GM21360 (cell line): Measurements from ENCODE around the gene NRCAM.
A peak's percentile ranks its signal among the peaks of the same experiment; 100 is the strongest.

Experiments used
- ATAC-seq: cut with Tn5 transposase; IDR thresholded peaks from one replicate; pipeline ENCODE4 v1.9.1; 2021; ENCODE audit warnings: mild to moderate bottlenecking, moderate library complexity; ENCODE audit not compliant: unreplicated experiment

The NRCAM gene

GRCh38 chr7:108252177-108252576 lies 204.1 kb downstream of the NRCAM start:
- ATAC-seq, result no peak

DNA sequence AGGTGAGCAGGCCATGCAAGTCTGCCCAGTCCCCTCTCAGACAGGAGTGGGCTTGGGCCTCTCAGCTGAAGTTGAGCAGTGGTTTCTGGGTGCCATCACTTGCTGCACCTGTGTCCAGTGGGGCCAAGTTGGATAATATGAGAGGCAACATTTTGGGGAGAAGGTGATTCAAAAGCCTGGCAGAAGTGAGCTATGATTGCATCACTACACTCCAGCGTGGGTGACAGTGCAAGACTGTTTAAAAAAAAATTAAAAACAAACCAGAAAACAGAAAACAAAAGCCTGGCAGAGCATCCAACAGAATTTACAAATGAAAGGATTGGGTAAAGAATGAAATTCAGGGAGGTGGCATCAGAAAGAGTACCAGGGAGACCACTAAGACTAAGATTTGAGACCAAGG lies 204.5 kb downstream of the NRCAM start:
- no peak for ATAC-seq

GRCh38 chr7:108249453-108249852 lies 206.8 kb downstream of the NRCAM start:
- ATAC-seq, result no peak

GRCh38 chr7:108248821-108249220 lies 207.4 kb downstream of the NRCAM start:
- no peak for ATAC-seq

DNA sequence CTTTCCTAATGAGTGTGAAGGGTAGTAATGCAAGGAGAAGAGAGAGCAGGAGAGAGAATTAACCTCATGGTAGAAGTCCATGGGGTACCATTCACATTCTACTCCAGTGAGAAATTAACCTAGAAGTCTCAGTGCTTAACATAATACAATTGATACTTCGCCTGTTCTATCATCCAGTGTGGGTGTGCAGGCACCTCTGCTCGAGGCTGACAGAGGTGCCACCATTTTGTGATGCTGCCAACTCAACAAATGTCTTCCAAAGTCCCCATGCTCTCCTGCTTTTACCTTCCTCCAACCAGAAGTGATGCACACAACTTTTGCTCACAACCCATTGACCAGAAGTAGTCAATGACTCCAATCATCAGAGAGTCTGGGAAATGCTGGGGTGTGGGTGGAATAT lies 207.8 kb downstream of the NRCAM start:
- ATAC-seq, result no peak

GRCh38 chr7:108247614-108248013 lies 208.6 kb downstream of the NRCAM start:
- no peak for ATAC-seq

DNA sequence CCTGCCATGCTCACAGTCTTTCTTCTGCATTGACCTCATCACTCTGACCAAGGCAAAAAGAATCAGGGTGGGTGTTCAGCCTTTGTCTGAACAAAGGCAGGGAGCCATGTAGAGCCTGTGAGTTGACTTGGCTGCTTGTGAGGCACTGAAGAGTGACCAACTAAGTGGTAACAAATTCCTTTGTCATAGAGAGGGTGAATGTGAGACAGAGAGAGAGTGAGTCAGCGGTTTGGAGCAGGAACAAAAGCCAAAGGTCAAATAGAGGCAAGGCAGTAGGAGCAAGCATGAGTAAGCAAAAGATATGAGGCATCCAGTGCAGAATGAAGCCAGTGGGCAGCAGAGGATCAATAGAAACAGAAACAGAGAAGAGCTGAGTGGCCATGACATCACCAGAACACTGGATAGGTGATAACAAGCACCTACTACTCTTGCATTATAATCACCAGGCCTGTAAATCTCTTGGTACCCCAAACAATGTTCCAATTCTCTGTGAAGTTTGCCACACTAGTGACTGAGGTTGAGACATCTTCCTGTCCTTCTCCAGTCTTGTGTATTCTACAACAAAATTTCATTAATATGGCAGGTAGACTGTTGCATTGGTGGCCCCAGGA lies 209.9 kb downstream of the NRCAM start:
- peak; percentile 84 for ATAC-seq

DNA sequence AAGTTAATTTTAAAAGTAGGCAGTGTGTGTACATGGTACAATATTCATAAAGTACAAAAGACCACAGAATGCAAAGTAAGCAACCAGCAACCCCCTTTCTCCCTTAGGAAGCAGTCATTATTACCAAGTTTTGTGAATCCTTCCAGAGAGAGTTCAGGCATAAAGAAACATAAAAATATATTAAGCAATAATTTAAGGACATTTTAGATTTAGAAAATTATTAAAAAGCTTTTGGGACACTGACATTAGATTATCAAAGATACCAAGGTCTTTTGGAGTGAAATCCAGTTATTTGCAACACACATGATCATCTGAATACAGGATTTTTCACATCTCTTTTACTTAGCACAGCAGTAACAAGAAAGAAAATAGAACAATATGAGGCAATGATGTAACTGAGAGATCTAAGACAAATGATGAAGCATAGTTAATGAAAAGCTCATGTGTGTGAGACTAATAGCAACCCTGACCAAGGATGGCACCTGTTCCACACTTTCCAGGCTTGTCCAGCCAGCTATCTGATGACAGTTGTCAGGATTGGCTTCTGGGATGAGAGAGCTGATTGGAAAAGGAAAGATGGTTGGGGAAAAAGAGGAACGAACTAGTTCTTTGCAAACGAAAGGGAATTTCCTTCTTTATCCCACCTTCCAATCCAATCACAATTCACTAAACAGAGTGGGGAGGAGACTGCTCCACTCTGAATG lies 210.6 kb downstream of the NRCAM start:
- no peak for ATAC-seq

- no peak for ATAC-seq
Observed at GRCh38 chr7:108244110-108244509, 212.1 kb downstream of the NRCAM start.

DNA sequence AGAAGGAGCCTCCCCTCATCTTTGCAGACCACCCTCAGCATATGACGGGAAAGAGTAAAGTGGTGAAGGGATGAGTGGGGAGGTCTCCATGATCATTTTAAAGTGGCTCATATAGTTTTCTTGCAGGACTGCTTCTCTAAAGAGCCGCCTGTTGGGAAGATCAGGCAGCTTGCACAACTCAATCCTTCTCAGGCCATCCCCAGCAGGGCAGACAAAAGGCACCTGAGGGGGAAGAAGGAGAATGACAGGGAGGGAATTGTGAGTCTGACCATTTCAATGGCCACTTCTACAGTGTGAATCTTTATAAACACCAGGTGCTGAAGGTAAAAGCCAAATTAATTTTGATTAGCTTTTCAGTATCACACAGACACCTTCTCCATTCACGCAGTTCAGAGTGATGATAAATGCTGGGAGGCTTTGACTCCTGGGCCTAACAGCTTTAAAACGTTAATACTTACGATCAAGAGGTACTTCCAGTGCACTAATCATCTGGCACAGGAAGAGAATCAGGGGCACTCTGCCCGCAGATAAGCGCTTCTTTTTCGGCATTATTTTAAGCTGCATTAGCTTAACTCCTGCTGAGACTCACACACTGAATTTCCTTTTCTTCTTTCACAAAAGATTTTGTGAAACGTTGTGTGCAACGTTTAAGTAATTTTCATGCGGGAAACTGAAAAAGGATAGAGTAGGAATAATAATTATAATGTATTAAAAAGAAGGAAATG lies 216.6 kb downstream of the NRCAM start:
- no peak for ATAC-seq

DNA sequence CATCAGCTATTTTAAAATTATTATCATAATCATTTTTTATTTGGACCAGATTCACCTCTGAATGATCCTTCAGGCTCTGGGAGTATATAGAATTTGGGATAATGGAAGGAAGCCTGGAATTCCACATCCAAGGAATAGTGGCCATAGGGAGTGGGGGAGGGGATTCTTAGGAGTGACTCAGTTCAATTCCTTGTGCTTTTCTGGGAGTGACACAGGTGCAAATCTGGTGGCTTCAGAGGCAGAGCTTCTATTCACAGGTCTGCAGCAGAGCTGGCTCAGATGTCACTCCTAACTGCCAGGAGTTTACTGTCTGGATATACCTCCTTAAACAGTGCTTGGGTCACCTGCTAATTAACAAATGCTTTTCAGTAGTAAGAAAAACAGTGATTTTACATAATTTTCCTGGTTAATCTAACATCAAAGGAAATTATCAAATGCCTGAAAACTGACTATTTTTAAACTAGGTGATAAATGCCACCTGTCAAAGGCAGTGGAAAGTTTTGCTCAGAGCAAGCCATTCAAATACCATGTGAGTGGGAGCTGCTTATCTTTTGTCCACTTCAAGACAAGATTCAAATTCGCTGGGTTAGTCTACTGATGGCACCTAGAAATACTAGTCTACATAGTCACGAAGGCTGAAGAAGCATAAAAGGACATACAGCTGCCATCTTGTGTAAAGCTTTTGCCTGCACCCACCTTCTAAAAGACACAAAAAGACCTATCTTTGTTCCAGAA lies 219.4 kb downstream of the NRCAM start:
- ATAC-seq, result no peak

DNA sequence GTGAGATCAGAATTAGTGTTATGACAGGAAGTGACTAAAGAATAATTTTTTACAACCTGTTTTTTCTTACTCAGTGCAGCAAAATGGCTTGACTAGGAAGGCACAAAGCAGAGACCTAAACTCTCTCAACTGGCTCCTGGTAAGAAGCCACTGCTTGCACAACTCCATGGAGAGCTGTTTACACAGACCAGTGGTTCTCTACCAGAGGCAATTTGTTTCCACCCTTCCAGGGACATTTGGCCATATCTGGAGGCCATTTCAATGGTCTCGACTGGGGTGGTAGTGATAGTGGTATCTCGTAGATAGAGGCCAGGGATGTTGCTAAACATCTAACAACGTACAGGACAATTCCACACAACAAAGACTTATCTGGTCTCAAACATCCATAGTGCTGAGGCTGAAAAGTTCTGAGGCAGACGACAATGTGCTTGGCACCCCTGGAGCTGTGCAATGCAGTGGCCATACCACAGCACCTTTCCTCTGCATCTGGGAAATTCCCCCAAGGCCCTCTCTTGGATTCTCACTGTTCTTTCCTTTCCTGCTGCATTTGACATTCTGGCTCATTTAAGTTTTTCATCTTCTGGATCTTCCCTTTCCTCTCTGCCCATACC lies 220.7 kb downstream of the NRCAM start:
- no peak for ATAC-seq

GRCh38 chr7:108234971-108235450 lies 221.2 kb downstream of the NRCAM start:
- no peak for ATAC-seq

GRCh38 chr7:108234281-108234680 lies 222.0 kb downstream of the NRCAM start:
- ATAC-seq, result no peak

- no peak for ATAC-seq
Observed at GRCh38 chr7:108232076-108232475, 224.2 kb downstream of the NRCAM start.

- ATAC-seq, result no peak
Observed at GRCh38 chr7:108231221-108231620, 225.0 kb downstream of the NRCAM start.

GRCh38 chr7:108227366-108227765 lies 228.9 kb downstream of the NRCAM start:
- no peak for ATAC-seq

DNA sequence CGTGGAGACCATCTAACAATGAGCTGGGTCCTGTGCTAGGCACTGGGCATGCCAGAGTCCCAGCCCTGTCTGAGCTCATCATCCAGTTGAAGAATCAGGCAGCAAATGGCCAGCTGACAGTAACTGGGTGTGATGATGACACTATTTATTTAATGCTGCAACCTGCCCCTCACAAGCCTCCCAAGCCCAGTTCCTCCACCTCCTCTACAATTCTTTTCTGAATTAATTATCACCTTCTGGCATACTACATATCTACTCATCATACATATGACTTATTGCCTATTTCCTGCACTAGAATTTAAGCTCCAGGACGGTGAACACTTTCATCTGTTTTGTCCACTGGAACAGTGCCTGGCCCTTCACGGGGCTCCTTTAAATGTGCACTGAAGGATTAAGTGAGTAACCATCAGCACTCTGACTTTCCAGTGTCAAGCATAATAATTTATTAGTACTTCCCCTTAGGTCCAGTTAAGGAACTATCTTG lies 229.4 kb downstream of the NRCAM start:
- no peak for ATAC-seq

DNA sequence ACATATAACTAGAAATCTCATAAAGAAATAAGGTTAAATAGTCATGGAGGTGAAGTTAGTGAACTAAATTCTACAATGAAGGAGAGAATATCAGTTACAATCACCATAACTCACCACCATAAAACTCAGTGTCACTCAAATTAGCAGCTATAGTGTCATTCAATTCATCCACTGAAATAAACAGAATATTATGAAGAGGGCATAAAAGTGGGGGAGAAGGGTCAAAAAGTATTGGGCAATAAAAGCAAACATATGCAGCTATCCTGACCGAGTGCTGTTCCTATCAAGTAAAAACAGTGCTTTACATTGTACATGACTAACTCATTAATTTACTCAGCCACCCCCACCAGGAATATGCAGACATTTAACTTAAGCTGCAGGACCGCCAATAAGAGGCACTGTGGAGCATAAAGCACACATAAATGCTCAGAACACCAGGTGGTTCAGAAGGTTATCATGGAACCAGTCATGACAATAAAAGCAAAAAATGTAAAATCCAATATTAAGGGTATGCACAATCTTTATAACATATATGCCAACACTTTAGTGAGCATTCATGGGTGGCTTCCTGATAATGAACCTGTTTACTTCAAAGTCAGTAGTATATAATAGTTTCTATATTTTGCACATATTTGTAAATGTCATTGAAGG lies 230.6 kb downstream of the NRCAM start:
- no peak for ATAC-seq

GRCh38 chr7:108224387-108224786 lies 231.8 kb downstream of the NRCAM start:
- no peak for ATAC-seq
